K562 (cell line): ENCODE measurements around the gene CCNQ. TPM values are rescaled to one million over a fixed set of nuclear protein-coding genes. Genes with fewer than 3 reads are reported as not detected.

Experiments used
- ATAC-seq: fragments of 200-7000 bp; cut with Tn5 transposase; 3 replicates; pipeline ENCODE4 v1.9.1; 2020; ENCODE audit warnings: moderate library complexity
- BruUV-seq: library from RNA; stranded (reverse); fragments of 400-500 nt; replicated peaks from 2 replicates; lab custom pipeline; 2021; lab: Mats Ljungman, UMichigan
- CTCF ChIA-PET: fragments of 300-600 bp; formaldehyde crosslinking; extraction: SDS; loops from one replicate; lab custom pipeline; 2021; ENCODE audit warnings: low intra/inter-chr PET ratio; lab: Yijun Ruan, JAX
- POLR2A ChIA-PET: fragments of 300-600, 350-650 bp; sonication (Branson Sonifier 250); formaldehyde crosslinking; extraction: SDS; loops from one replicate; lab custom pipeline; 2021; ENCODE audit warnings: antibody characterized with exemption, inconsistent platforms; lab: Yijun Ruan, JAX
- DNase-seq, 4 experiments: peaks; one replicate each; pipeline versions ENCODE4 v3.0.0 to v3.0.0-alpha.2; 2011 to 2018; ENCODE audit warnings: low spot score in 3 of 4, mixed read lengths in 3 of 4; ENCODE audit errors: extremely low read depth in 1 of 4
- FAIRE-seq: peaks from 2 replicates; lab custom pipeline; 2011; peaks lifted over from hg19 to GRCh38; lab: Jason Lieb, UNC
- H2AFZ ChIP-seq: 2 replicates; pipeline ENCODE4 v1.6.0; 2011; ENCODE audit warnings: low read depth, low read length, control low read depth, inconsistent platforms
- H3K27ac ChIP-seq: fragments of 200-600 bp; 3 replicates; pipeline ENCODE4 v1.8.0; 2011; ENCODE audit warnings: low read depth, mild to moderate bottlenecking, control low read depth, inconsistent platforms, low read length, moderate library complexity, mixed read lengths; ENCODE audit errors: extremely low read depth
- H3K27me3 ChIP-seq, 2 experiments: fragments of 300-600 bp in 1 of 2; 2 replicates in 1 of 2; 3 replicates in 1 of 2; pipeline versions ENCODE4 v1.6.0 to v1.8.0; 2011; ENCODE audit warnings: inconsistent platforms in 2 of 2, low read length in 2 of 2, mild to moderate bottlenecking in 1 of 2, mixed read lengths in 1 of 2, moderate library complexity in 1 of 2; ENCODE audit not compliant: control insufficient read depth in 2 of 2, insufficient read depth in 2 of 2
- H3K36me3 ChIP-seq: fragments of 300-600 bp; 3 replicates; pipeline ENCODE4 v1.8.0; 2011; ENCODE audit warnings: mild to moderate bottlenecking, low read length, inconsistent platforms; ENCODE audit not compliant: control insufficient read depth, insufficient read depth
- H3K4me1 ChIP-seq, 2 experiments: fragments of 200-600 bp in 1 of 2; replicated peaks in 1 of 2; 2 replicates in 1 of 2; 3 replicates in 1 of 2; pipeline versions ENCODE4 v1.5.1 to v1.8.0; 2011; ENCODE audit warnings: inconsistent platforms in 2 of 2, low read length in 2 of 2, mild to moderate bottlenecking in 1 of 2, mixed read lengths in 1 of 2, moderate library complexity in 1 of 2; ENCODE audit not compliant: control insufficient read depth in 2 of 2, insufficient read depth in 2 of 2
- H3K4me2 ChIP-seq: 2 replicates; pipeline ENCODE4 v1.6.1; 2011; ENCODE audit warnings: low read length, control low read depth, inconsistent platforms, mixed read lengths; ENCODE audit not compliant: insufficient read depth
- H3K4me3 ChIP-seq: fragments of 200-600 bp; sonication (generic), shearing (Covaris generic); 2 replicates; pipeline ENCODE4 v1.5.1; 2016; ENCODE audit warnings: control low read depth, inconsistent platforms
- H3K79me2 ChIP-seq: fragments of 200-600 bp; 3 replicates; pipeline ENCODE4 v1.8.0; 2011; ENCODE audit warnings: low read length, inconsistent platforms; ENCODE audit not compliant: control insufficient read depth, insufficient read depth
- H3K9ac ChIP-seq, 2 experiments: 2 replicates each; pipeline versions ENCODE4 v1.6.0 to v1.6.1; 2011; ENCODE audit warnings: low read depth in 2 of 2, low read length in 2 of 2, control low read depth in 1 of 2, inconsistent platforms in 1 of 2, mild to moderate bottlenecking in 1 of 2, mixed read lengths in 1 of 2; ENCODE audit not compliant: insufficient read depth in 1 of 2
- H3K9me1 ChIP-seq: one replicate; pipeline ENCODE4 v1.6.0; 2011; ENCODE audit warnings: inconsistent platforms, mild to moderate bottlenecking, low read length, moderate library complexity; ENCODE audit not compliant: control insufficient read depth, insufficient read depth
- H3K9me3 ChIP-seq: replicated peaks from 2 replicates; pipeline ENCODE4 v1.5.1; 2011; ENCODE audit warnings: low read depth, low read length, inconsistent platforms; ENCODE audit not compliant: control insufficient read depth, insufficient read depth
- H4K20me1 ChIP-seq: replicated peaks from 2 replicates; pipeline ENCODE4 v1.6.1; 2011; ENCODE audit warnings: low read length, inconsistent platforms, mixed read lengths; ENCODE audit not compliant: control insufficient read depth, insufficient read depth
- ARNT ChIP-seq, 2 experiments: fragments of 450-650 bp; IDR thresholded peaks; 2 replicates each; pipeline ENCODE4 v1.6.1; 2016; ENCODE audit warnings: mild to moderate bottlenecking in 1 of 2
- BACH1 ChIP-seq: fragments of 200-800 bp; sonication (Bioruptor generic); IDR thresholded peaks from 2 replicates; pipeline ENCODE4 v1.6.1; 2016; ENCODE audit warnings: missing genetic modification characterization, missing compliant biosample characterization
- CSDE1 ChIP-seq, 2 experiments: fragments of 450-650 bp; IDR thresholded peaks; 2 replicates each; pipeline ENCODE4 v1.6.1; 2016; ENCODE audit warnings: mild to moderate bottlenecking in 1 of 2
- ESRRA ChIP-seq: fragments of 450-650 bp; IDR thresholded peaks from 2 replicates; pipeline ENCODE4 v1.6.1; 2014; ENCODE audit warnings: low read depth, mild to moderate bottlenecking, moderate library complexity, borderline replicate concordance
- NONO ChIP-seq, 2 experiments: fragments of 200-400 bp in 1 of 2; fragments of 450-650 bp in 1 of 2; formaldehyde crosslinking in 1 of 2; IDR thresholded peaks; 2 replicates each; pipeline ENCODE4 v1.6.1; 2017; ENCODE audit warnings: low read depth in 2 of 2, mild to moderate bottlenecking in 2 of 2, moderate library complexity in 2 of 2, low read length in 1 of 2
- RREB1 ChIP-seq: fragments of 250-450 bp; sonication (Bioruptor Pico); IDR thresholded peaks from 2 replicates; pipeline ENCODE4 v1.4.0; 2020
- TBP ChIP-seq: optimal IDR thresholded peaks from 2 replicates; pipeline ENCODE3; 2011; ENCODE audit warnings: low read depth, low read length, improper control_type of control experiment
- ZBTB11 ChIP-seq, 3 experiments: fragments of 200-800 bp in 1 of 3; fragments of 250-450 bp in 1 of 3; fragments of 450-650 bp in 1 of 3; sonication (Bioruptor Pico) in 1 of 3; sonication (Bioruptor generic) in 1 of 3; formaldehyde crosslinking in 1 of 3; IDR thresholded peaks; 2 replicates each; pipeline versions ENCODE4 v1.6.1 to v1.8.0; 2016 to 2022; ENCODE audit warnings: mild to moderate bottlenecking in 2 of 3, missing genetic modification characterization in 2 of 3, missing compliant biosample characterization in 1 of 3, moderate library complexity in 1 of 3
- ZBTB7A ChIP-seq: IDR thresholded peaks from 2 replicates; pipeline ENCODE4 v1.6.1; 2011; ENCODE audit warnings: low read depth, mild to moderate bottlenecking, low read length, moderate library complexity, borderline replicate concordance; ENCODE audit not compliant: control insufficient read depth
- whole genome bisulfite sequencing: fragments of 100-300 bp; shearing (Covaris generic); methylation state at CpG from one replicate; pipeline ENCODE4 v1.1.6; 2016; ENCODE audit warnings: low coverage, mixed read lengths; ENCODE audit not compliant: insufficient coverage; ENCODE audit errors: missing lambda C conversion rate; 5-methylcytosine and 5-hydroxymethylcytosine counted together
- in situ Hi-C: fragments of 300-500 bp; cut with MboI; formaldehyde crosslinking; loops from 4 replicates; pipeline ENCODE4 v1.15.0; 2018; ENCODE audit warnings: inconsistent platforms, mixed read lengths
- intact Hi-C: fragments of 100-400 bp; cut with micrococcal nuclease; formaldehyde crosslinking; loops from 2 replicates; pipeline ENCODE4 v1.14.2; 2022
- polyA plus RNA-seq, 8 experiments: library from polyadenylated mRNA; depleted of rRNA in 4 of 8; stranded (reverse) in 5 of 8; unstranded in 3 of 8; fragments of >200 nt; fragmentation: Nextera tagmentation in 2 of 8; fragmentation: Illumina TruSeq in 1 of 8; extraction: Ambion mirVana in 2 of 8; extraction: Trizol in 1 of 8; gene quantifications; 2 replicates each; pipeline versions ENCODE4 v1.2.1 to v1.2.3, GENCODE V29; 2011 to 2014; ENCODE audit warnings: inconsistent platforms in 1 of 8, missing spikeins in 1 of 8
- total RNA-seq, 7 experiments: library from RNA; depleted of rRNA in 6 of 7; stranded (reverse); fragments of >200 nt in 6 of 7; fragmentation: Illumina TruSeq in 2 of 7; extraction: Trizol in 2 of 7; gene quantifications; 2 replicates each; pipeline versions ENCODE4 v1.2.1 to v1.2.3, GENCODE V29; 2011 to 2021; ENCODE audit warnings: low replicate concordance in 1 of 7

Gene CCNQ
- total and polyA plus RNA-seq, 9 of the 15 experiments (the other 6 are each of a cell fraction or from before 2014, with no cell fraction given) = 0.92 to 53.8 (median 25.3) TPM

GRCh38 chrX:153642051-153642654 is 43.2 kb upstream of the CCNQ start:
- Histone ChIP-seq H3K9me3 (no peaks in the 10 kb centered on the region), H3K9me1 (no peaks in the 10 kb centered on the region), H3K9ac (0 out of 4 replicates have a peak overlapping the region, but pooled peaks of 1 of the 2 experiments have one; percentile 45), H3K4me2 (0 out of 2 replicates have a peak overlapping the region, but pooled peaks have one; percentile 25), H3K4me3 (no peak overlapping the region), H3K27ac (no peak overlapping the region), H2AFZ (peak overlapping the region; percentile 24; the same call in 1 of the 2 replicates), H3K27me3 (peaks cover 0 to 17% of the 10 kb centered on the region in 2 experiments; a peak in 2 of 5 replicates), H3K4me1 (peaks cover 7 to 78% of the 10 kb centered on the region in 2 experiments; a peak in 3 of 5 replicates), H3K79me2 (no peaks in the 10 kb centered on the region), H3K36me3 (no peaks in the 10 kb centered on the region), H4K20me1 (no peaks in the 10 kb centered on the region)
- peak; percentile 47 for ATAC-seq
- FAIRE-seq = no peak
- no TSS peak for BruUV-seq
- ChIA-PET POLR2A (no interaction called here), CTCF (no interaction called here)
- intact Hi-C loops = no loop called here
- 45% methylated on average over 4 of the region's 62 CpGs for WGBS
- in situ Hi-C loops = no loop called here
- DNase-seq = peak; percentile 49 to 78 (median 68)
- TF ChIP-seq TBP (no peak), ZBTB7A (0 out of 2 replicates have a peak, but pooled peaks have one; percentile 17), ZBTB11 (CRISPR knock-in tag; IDR thresholded peaks at IDR 0.05) (no peak), NONO (IDR thresholded peaks at IDR 0.05; ENCODE audit: low read depth in 2 of 2, low read length in 1 of 2) (no peak), ARNT (IDR thresholded peaks at IDR 0.05) (no peak), BACH1 (no peak), CSDE1 (IDR thresholded peaks at IDR 0.05) (no peak), RREB1 (no peak), ESRRA (no peak)
